ENCODE data around the gene TRPM5.

The TRPM5 gene

GRCh38 chr11:2410616-2411015 lies 33.7 kb downstream of the TRPM5 start:
- Histone ChIP-seq H3K4me1 (ENCODE audit: control extremely low read depth in 1 of 4, control insufficient read depth in 4 of 4, insufficient read depth in 4 of 4, low read length in 3 of 4) (peaks cover 0 to 9% (median 0%) of the 10 kb centered on the region in 4 experiments), H3K27me3 (replicated peaks in 2 of 5; ENCODE audit: control insufficient read depth in 4 of 5, insufficient read depth in 5 of 5, low read length in 4 of 5) (no peaks in the 10 kb centered on the region), H3K36me3 (ENCODE audit: control insufficient read depth in 4 of 4, insufficient read depth in 4 of 4, low read length in 3 of 4) (no peaks in the 10 kb centered on the region), H3K27ac (ENCODE audit: insufficient read depth in 1 of 2, low read depth in 1 of 2, low read length in 2 of 2, poor library complexity in 1 of 2, severe bottlenecking in 2 of 2) (no peak overlapping the region), H3K9me3 (ENCODE audit: control extremely low read depth in 1 of 5, control insufficient read depth in 4 of 5, insufficient read depth in 2 of 5, low read depth in 1 of 5, low read length in 4 of 5) (no peaks in the 10 kb centered on the region), H3K4me3 (ENCODE audit: control insufficient read depth in 1 of 7, extremely low read depth in 1 of 7, insufficient read depth in 4 of 7, low read depth in 2 of 7, low read length in 6 of 7) (no peak overlapping the region)
- ChIA-PET CTCF (interaction anchor here (1.0 to 2.8 kb wide), 2 partner anchors 9 to 11 kb away, joined by 3 to 15 read pairs; partner anchors contain the start of gene TSSC4), POLR2A (no interaction called here)
- WGBS (ENCODE audit: insufficient coverage), result 92% methylated on average over 2 of the region's 9 CpGs
- no peak for DNase-seq

DNA sequence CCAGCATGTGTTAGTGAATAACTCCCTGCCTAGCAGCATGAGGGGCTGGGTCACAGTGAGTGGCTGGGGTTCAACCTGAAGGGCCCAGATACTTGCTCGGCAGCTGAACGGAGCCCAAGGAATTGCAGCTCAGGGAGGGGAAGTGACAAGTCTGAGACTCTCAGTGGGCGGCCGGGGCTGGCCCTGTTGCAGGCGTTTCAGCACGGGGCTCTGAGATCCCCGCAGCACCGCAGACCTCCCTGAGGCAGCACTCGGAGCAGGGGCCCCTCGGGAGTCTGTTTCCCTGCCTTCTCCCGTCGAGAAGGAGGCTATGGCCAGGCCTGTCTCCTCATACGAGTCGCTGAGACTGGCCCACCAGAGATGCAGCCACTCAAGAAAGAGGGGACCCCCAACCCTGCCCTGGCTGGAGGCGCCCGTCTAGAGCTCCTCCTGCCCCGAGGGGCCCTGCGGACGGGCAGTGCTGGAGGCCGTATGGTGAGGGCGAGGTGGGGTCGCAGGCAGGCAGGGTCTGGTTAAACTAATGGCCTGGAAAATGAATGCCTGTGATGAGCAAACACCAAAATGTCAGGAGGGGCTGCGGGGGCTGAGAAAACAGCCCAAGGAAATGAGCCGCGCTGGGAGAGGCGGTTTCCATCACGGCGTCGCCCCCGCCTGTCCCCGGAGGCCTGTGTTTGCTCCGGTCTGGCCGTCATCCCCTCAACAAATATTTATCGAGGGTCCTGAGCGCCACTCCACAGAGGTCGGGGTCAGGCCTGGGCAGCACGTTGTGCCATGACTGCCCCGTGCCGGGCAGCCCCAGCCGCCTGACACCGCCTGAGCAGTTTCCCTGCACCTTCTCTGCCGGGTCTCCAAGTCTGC lies 34.5 kb downstream of the TRPM5 start:
- Histone ChIP-seq H3K9me3 (ENCODE audit: control extremely low read depth in 1 of 5, control insufficient read depth in 4 of 5, insufficient read depth in 2 of 5, low read depth in 1 of 5, low read length in 4 of 5) (no peaks in the 10 kb centered on the region), H3K36me3 (ENCODE audit: control insufficient read depth in 4 of 4, insufficient read depth in 4 of 4, low read length in 3 of 4) (no peaks in the 10 kb centered on the region), H3K4me1 (ENCODE audit: control extremely low read depth in 1 of 4, control insufficient read depth in 4 of 4, insufficient read depth in 4 of 4, low read length in 3 of 4) (peaks cover 0 to 9% (median 0%) of the 10 kb centered on the region in 4 experiments), H3K27ac (ENCODE audit: insufficient read depth in 1 of 2, low read depth in 1 of 2, low read length in 2 of 2, poor library complexity in 1 of 2, severe bottlenecking in 2 of 2) (no peak overlapping the region), H3K27me3 (replicated peaks in 2 of 5; ENCODE audit: control insufficient read depth in 4 of 5, insufficient read depth in 5 of 5, low read length in 4 of 5) (no peaks in the 10 kb centered on the region), H3K4me3 (ENCODE audit: control insufficient read depth in 1 of 7, extremely low read depth in 1 of 7, insufficient read depth in 4 of 7, low read depth in 2 of 7, low read length in 6 of 7) (no peak overlapping the region)
- CTCF ChIA-PET, result interaction anchor here (1.0 to 2.8 kb wide), 5 partner anchors 9 to 123 kb away, joined by 3 to 15 read pairs (median 5); partner anchors contain the start of gene TSSC4
- POLR2A ChIA-PET, result no interaction called here
- no peak for DNase-seq
- WGBS (ENCODE audit: insufficient coverage), result 88% methylated on average over 42 of the region's 42 CpGs

GRCh38 chr11:2409126-2409525 lies 35.2 kb downstream of the TRPM5 start:
- ChIA-PET POLR2A (no interaction called here), CTCF (interaction anchor here (1.0 to 2.8 kb wide), 5 partner anchors 9 to 214 kb away, joined by 3 to 15 read pairs (median 5); partner anchors contain the start of gene TSSC4)

DNA sequence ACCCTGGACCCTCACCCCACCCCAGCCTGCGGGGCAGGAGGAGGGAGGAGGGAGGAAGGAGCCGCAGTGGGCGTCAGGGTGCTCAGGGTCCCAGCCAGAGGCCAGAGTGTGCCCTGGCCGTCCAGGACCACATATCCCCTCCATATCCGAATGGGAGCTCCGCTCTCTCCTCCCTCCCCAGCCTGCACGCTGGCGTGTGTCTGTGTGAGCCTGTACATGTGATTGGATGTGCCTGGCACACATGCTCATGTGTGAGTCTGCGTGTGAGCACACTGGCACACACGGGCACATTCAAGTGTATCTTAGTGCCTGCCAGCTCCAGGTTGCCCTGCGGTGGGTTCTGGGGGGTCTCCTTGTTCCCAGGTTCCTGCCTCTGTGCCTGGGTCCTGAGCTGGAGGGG lies 35.6 kb downstream of the TRPM5 start:
- H3K36me3 ChIP-seq (ENCODE audit: control insufficient read depth in 4 of 4, insufficient read depth in 4 of 4, low read length in 3 of 4), result peaks cover 1 to 6% (median 4%) of the 10 kb centered on the region in 4 experiments
- no peak overlapping the region for H3K27ac ChIP-seq (ENCODE audit: insufficient read depth in 1 of 2, low read depth in 1 of 2, low read length in 2 of 2, poor library complexity in 1 of 2, severe bottlenecking in 2 of 2)
- H3K9me3 ChIP-seq (ENCODE audit: control extremely low read depth in 1 of 5, control insufficient read depth in 4 of 5, insufficient read depth in 2 of 5, low read depth in 1 of 5, low read length in 4 of 5), result no peaks in the 10 kb centered on the region
- H3K4me1 ChIP-seq (ENCODE audit: control extremely low read depth in 1 of 4, control insufficient read depth in 4 of 4, insufficient read depth in 4 of 4, low read length in 3 of 4), result peaks cover 0 to 7% (median 0%) of the 10 kb centered on the region in 4 experiments
- 90% methylated on average over 6 of the region's 11 CpGs for WGBS (ENCODE audit: insufficient coverage)
- no peak overlapping the region for H3K4me3 ChIP-seq (ENCODE audit: control insufficient read depth in 1 of 7, extremely low read depth in 1 of 7, insufficient read depth in 4 of 7, low read depth in 2 of 7, low read length in 6 of 7)
- CTCF ChIA-PET, result interaction anchor here (1.0 to 2.8 kb wide), 5 partner anchors 8 to 214 kb away, joined by 3 to 15 read pairs (median 5); partner anchors contain the start of gene TSSC4
- no peaks in the 10 kb centered on the region for H3K27me3 ChIP-seq (replicated peaks in 2 of 5; ENCODE audit: control insufficient read depth in 4 of 5, insufficient read depth in 5 of 5, low read length in 4 of 5)
- POLR2A ChIA-PET, result no interaction called here
- no peak for DNase-seq

More at GRCh38 chr11:2409126-2409525, 35.2 kb downstream of the TRPM5 start:
- Histone ChIP-seq H3K4me1 (ENCODE audit: control extremely low read depth in 1 of 4, control insufficient read depth in 4 of 4, insufficient read depth in 4 of 4, low read length in 3 of 4) (peaks cover 0 to 9% (median 0%) of the 10 kb centered on the region in 4 experiments), H3K36me3 (ENCODE audit: control insufficient read depth in 4 of 4, insufficient read depth in 4 of 4, low read length in 3 of 4) (peaks cover 0 to 2% (median under 1%) of the 10 kb centered on the region in 4 experiments), H3K4me3 (ENCODE audit: control insufficient read depth in 1 of 7, extremely low read depth in 1 of 7, insufficient read depth in 4 of 7, low read depth in 2 of 7, low read length in 6 of 7) (no peak overlapping the region), H3K9me3 (ENCODE audit: control extremely low read depth in 1 of 5, control insufficient read depth in 4 of 5, insufficient read depth in 2 of 5, low read depth in 1 of 5, low read length in 4 of 5) (no peaks in the 10 kb centered on the region), H3K27me3 (replicated peaks in 2 of 5; ENCODE audit: control insufficient read depth in 4 of 5, insufficient read depth in 5 of 5, low read length in 4 of 5) (no peaks in the 10 kb centered on the region), H3K27ac (ENCODE audit: insufficient read depth in 1 of 2, low read depth in 1 of 2, low read length in 2 of 2, poor library complexity in 1 of 2, severe bottlenecking in 2 of 2) (no peak overlapping the region)
- 96% methylated on average over 8 of the region's 16 CpGs for WGBS (ENCODE audit: insufficient coverage)
- DNase-seq, result no peak

GRCh38 chr11:2406878-2407410 lies 37.4 kb downstream of the TRPM5 start:
- H3K36me3 ChIP-seq (ENCODE audit: control insufficient read depth in 4 of 4, insufficient read depth in 4 of 4, low read length in 3 of 4), result peaks cover 2 to 23% (median 13%) of the 10 kb centered on the region in 4 experiments
- ChIA-PET CTCF (interaction anchor here (0.8 to 9.9 kb wide), 2 partner anchors 14 to 209 kb away, joined by 3 to 73 read pairs; no protein-coding TSS in a partner anchor), POLR2A (no interaction called here)
- H3K4me3 ChIP-seq (ENCODE audit: control insufficient read depth in 1 of 7, extremely low read depth in 1 of 7, insufficient read depth in 4 of 7, low read depth in 2 of 7, low read length in 6 of 7), result no peak overlapping the region
- peaks cover 0 to 3% (median 2%) of the 10 kb centered on the region in 4 experiments for H3K4me1 ChIP-seq (ENCODE audit: control extremely low read depth in 1 of 4, control insufficient read depth in 4 of 4, insufficient read depth in 4 of 4, low read length in 3 of 4)
- DNase-seq, result no peak
- H3K27ac ChIP-seq (ENCODE audit: insufficient read depth in 1 of 2, low read depth in 1 of 2, low read length in 2 of 2, poor library complexity in 1 of 2, severe bottlenecking in 2 of 2), result no peak overlapping the region
- H3K9me3 ChIP-seq (ENCODE audit: control extremely low read depth in 1 of 5, control insufficient read depth in 4 of 5, insufficient read depth in 2 of 5, low read depth in 1 of 5, low read length in 4 of 5), result no peaks in the 10 kb centered on the region
- WGBS (ENCODE audit: insufficient coverage), result 94% methylated on average over 22 of the region's 24 CpGs
- no peaks in the 10 kb centered on the region for H3K27me3 ChIP-seq (replicated peaks in 2 of 5; ENCODE audit: control insufficient read depth in 4 of 5, insufficient read depth in 5 of 5, low read length in 4 of 5)

- H3K27me3 ChIP-seq (replicated peaks in 2 of 5; ENCODE audit: control insufficient read depth in 4 of 5, insufficient read depth in 5 of 5, low read length in 4 of 5), result no peaks in the 10 kb centered on the region
- ChIA-PET CTCF (interaction anchor here (0.8 to 9.9 kb wide), 2 partner anchors 14 to 209 kb away, joined by 3 to 73 read pairs; no protein-coding TSS in a partner anchor), POLR2A (no interaction called here)
- WGBS (ENCODE audit: insufficient coverage), result 95% methylated on average over 14 of the region's 14 CpGs
- H3K4me3 ChIP-seq (ENCODE audit: control insufficient read depth in 1 of 7, extremely low read depth in 1 of 7, insufficient read depth in 4 of 7, low read depth in 2 of 7, low read length in 6 of 7), result no peak overlapping the region
- H3K27ac ChIP-seq (ENCODE audit: insufficient read depth in 1 of 2, low read depth in 1 of 2, low read length in 2 of 2, poor library complexity in 1 of 2, severe bottlenecking in 2 of 2), result no peak overlapping the region
- no peak for DNase-seq
- peaks cover 2 to 23% (median 14%) of the 10 kb centered on the region in 4 experiments for H3K36me3 ChIP-seq (ENCODE audit: control insufficient read depth in 4 of 4, insufficient read depth in 4 of 4, low read length in 3 of 4)
- H3K4me1 ChIP-seq (ENCODE audit: control extremely low read depth in 1 of 4, control insufficient read depth in 4 of 4, insufficient read depth in 4 of 4, low read length in 3 of 4), result peaks cover 0 to 8% (median 7%) of the 10 kb centered on the region in 4 experiments
- no peaks in the 10 kb centered on the region for H3K9me3 ChIP-seq (ENCODE audit: control extremely low read depth in 1 of 5, control insufficient read depth in 4 of 5, insufficient read depth in 2 of 5, low read depth in 1 of 5, low read length in 4 of 5)
These were observed 37.9 kb downstream of the TRPM5 start for GRCh38 chr11:2406451-2406850.

All from common myeloid progenitor, CD34-positive (primary cell).